CD8-positive, alpha-beta memory T cell (primary cell): ENCODE data around the gene FMO2. TPM values are rescaled to one million over a fixed set of nuclear protein-coding genes. Genes with fewer than 3 reads are reported as not detected.
"Not testable (repeated sequence)": the region's sequence is repeated elsewhere in the genome, so short reads cannot be mapped to it uniquely, and the experiment has no call there.

ENCODE experiments used
- CTCF ChIA-PET: fragments of 350-600 bp; sonication (Branson Sonifier 250); formaldehyde crosslinking; loops from one replicate; lab custom pipeline; 2021; ENCODE audit warnings: antibody characterized with exemption; lab: Charles Lee
- POLR2A ChIA-PET: fragments of 350-600 bp; sonication (Branson Sonifier 250); formaldehyde crosslinking; loops from one replicate; lab custom pipeline; 2021; ENCODE audit warnings: antibody characterized with exemption; lab: Charles Lee
- DNase-seq, 5 donors: peaks; one replicate each; pipeline versions ENCODE4 v3.0.0 to v3.0.0-alpha.2; 2020 to 2022; ENCODE audit warnings: mixed read lengths in 1 of 5
- H3K27ac ChIP-seq: one replicate; pipeline ENCODE4 v1.7.0; 2013; ENCODE audit warnings: low read depth, mild to moderate bottlenecking, low read length, moderate library complexity
- H3K27me3 ChIP-seq: 2 replicates; pipeline ENCODE4 v1.7.0; 2013; ENCODE audit warnings: low read length, mild to moderate bottlenecking; ENCODE audit not compliant: insufficient read depth, poor library complexity, severe bottlenecking
- H3K36me3 ChIP-seq: 2 replicates; pipeline ENCODE4 v1.7.0; 2013; ENCODE audit warnings: mild to moderate bottlenecking, low read length, moderate library complexity; ENCODE audit not compliant: insufficient read depth
- H3K4me1 ChIP-seq: 2 replicates; pipeline ENCODE4 v1.7.0; 2013; ENCODE audit warnings: mild to moderate bottlenecking, low read length, moderate library complexity; ENCODE audit not compliant: insufficient read depth
- H3K4me3 ChIP-seq: 2 replicates; pipeline ENCODE4 v1.7.0; 2013; ENCODE audit warnings: mild to moderate bottlenecking, low read length
- H3K9me3 ChIP-seq: 2 replicates; pipeline ENCODE4 v1.7.0; 2013; ENCODE audit warnings: mild to moderate bottlenecking, low read length
- H3K27ac Mint-ChIP-seq, 8 donors: one replicate each; pipeline ENCODE4 v1.8.0; 2020 to 2021; ENCODE audit warnings: mixed read lengths in 8 of 8, mild to moderate bottlenecking in 6 of 8, inconsistent platforms in 3 of 8, moderate library complexity in 3 of 8
- H3K27me3 Mint-ChIP-seq, 2 donors: one replicate each; pipeline ENCODE4 v1.8.0; 2020 to 2021; ENCODE audit warnings: mixed read lengths in 2 of 2, mild to moderate bottlenecking in 1 of 2, moderate library complexity in 1 of 2
- H3K36me3 Mint-ChIP-seq, 3 donors: one replicate each; pipeline ENCODE4 v1.8.0; 2020 to 2021; ENCODE audit warnings: mixed read lengths in 3 of 3, inconsistent platforms in 1 of 3, mild to moderate bottlenecking in 1 of 3
- H3K4me1 Mint-ChIP-seq, 3 donors: one replicate each; pipeline ENCODE4 v1.8.0; 2020 to 2021; ENCODE audit warnings: mixed read lengths in 3 of 3, inconsistent platforms in 1 of 3, mild to moderate bottlenecking in 1 of 3
- H3K4me3 Mint-ChIP-seq, 7 donors: one replicate each; pipeline ENCODE4 v1.8.0; 2020 to 2021; ENCODE audit warnings: mixed read lengths in 7 of 7, mild to moderate bottlenecking in 6 of 7, moderate library complexity in 4 of 7, inconsistent platforms in 2 of 7
- H3K9me3 Mint-ChIP-seq, 5 donors: one replicate each; pipeline ENCODE4 v1.8.0; 2020 to 2022; ENCODE audit warnings: mixed read lengths in 5 of 5, mild to moderate bottlenecking in 3 of 5, moderate library complexity in 2 of 5, inconsistent platforms in 1 of 5
- polyA plus RNA-seq: library from polyadenylated mRNA; unstranded; fragments of 300-500 nt; fragmentation: Illumina TruSeq; gene quantifications from one replicate; pipeline ENCODE4 v1.2.3, GENCODE V29; 2021
- total RNA-seq, 2 experiments: library from RNA; stranded (reverse); gene quantifications; one replicate each; pipeline ENCODE4 v1.2.3, GENCODE V29; 2021

Gene FMO2
- total and polyA plus RNA-seq, 3 experiments from 2014 or later: not detected

- H3K27me3 Mint-ChIP-seq: peaks cover 11 to 35% of the 10 kb centered on the region in 2 donors
- no peak overlapping the region for H3K27ac Mint-ChIP-seq
- H3K36me3 Mint-ChIP-seq: no peaks in the 10 kb centered on the region
- POLR2A ChIA-PET: no interaction called here
- Histone ChIP-seq H3K36me3 (no peaks in the 10 kb centered on the region), H3K4me3 (no peak overlapping the region), H3K27ac (no peak overlapping the region), H3K4me1 (no peaks in the 10 kb centered on the region), H3K9me3 (no peaks in the 10 kb centered on the region), H3K27me3 (no peaks in the 10 kb centered on the region)
- no peak for DNase-seq
- no peak overlapping the region for H3K4me3 Mint-ChIP-seq
- H3K9me3 Mint-ChIP-seq: peaks cover 0 to 4% (median 0%) of the 10 kb centered on the region in 5 donors
- peaks cover 0 to 3% (median 0%) of the 10 kb centered on the region in 3 donors for H3K4me1 Mint-ChIP-seq
- CTCF ChIA-PET: no interaction called here
These were observed 33.6 kb downstream of the FMO2 start for GRCh38 chr1:171218661-171219060.

- Histone ChIP-seq H3K36me3 (no peaks in the 10 kb centered on the region), H3K4me1 (no peaks in the 10 kb centered on the region), H3K27me3 (no peaks in the 10 kb centered on the region), H3K9me3 (no peaks in the 10 kb centered on the region), H3K27ac (no peak overlapping the region), H3K4me3 (no peak overlapping the region)
- Mint-ChIP-seq H3K9me3 (peaks cover 0 to 2% (median 0%) of the 10 kb centered on the region in 5 donors), H3K4me3 (no peak overlapping the region), H3K27me3 (peaks cover 10 to 30% of the 10 kb centered on the region in 2 donors), H3K4me1 (peaks cover 0 to 3% (median 0%) of the 10 kb centered on the region in 3 donors), H3K36me3 (no peaks in the 10 kb centered on the region), H3K27ac (peak overlapping the region in 1 of 8 donors; percentile 64)
- ChIA-PET POLR2A (no interaction called here), CTCF (no interaction called here)
- no peak for DNase-seq
These were observed 34.4 kb downstream of the FMO2 start for GRCh38 chr1:171219346-171220080.

- H3K27me3 Mint-ChIP-seq: peaks cover 10 to 28% of the 10 kb centered on the region in 2 donors
- POLR2A ChIA-PET: no interaction called here
- H3K4me1 Mint-ChIP-seq: peaks cover 0 to 3% (median 0%) of the 10 kb centered on the region in 3 donors
- H3K9me3 ChIP-seq: no peaks in the 10 kb centered on the region
- H3K36me3 Mint-ChIP-seq: no peaks in the 10 kb centered on the region
- no peaks in the 10 kb centered on the region for H3K36me3 ChIP-seq
- peak overlapping the region in 1 of 8 donors; percentile 64 for H3K27ac Mint-ChIP-seq
- no peak overlapping the region for H3K27ac ChIP-seq
- no peak overlapping the region for H3K4me3 ChIP-seq
- CTCF ChIA-PET: no interaction called here
- H3K4me1 ChIP-seq: no peaks in the 10 kb centered on the region
- H3K4me3 Mint-ChIP-seq: no peak overlapping the region
- H3K9me3 Mint-ChIP-seq: peaks cover 0 to 2% (median 0%) of the 10 kb centered on the region in 5 donors
- DNase-seq: no peak
- no peaks in the 10 kb centered on the region for H3K27me3 ChIP-seq
These were observed 35.0 kb downstream of the FMO2 start for GRCh38 chr1:171220081-171220420.

DNA sequence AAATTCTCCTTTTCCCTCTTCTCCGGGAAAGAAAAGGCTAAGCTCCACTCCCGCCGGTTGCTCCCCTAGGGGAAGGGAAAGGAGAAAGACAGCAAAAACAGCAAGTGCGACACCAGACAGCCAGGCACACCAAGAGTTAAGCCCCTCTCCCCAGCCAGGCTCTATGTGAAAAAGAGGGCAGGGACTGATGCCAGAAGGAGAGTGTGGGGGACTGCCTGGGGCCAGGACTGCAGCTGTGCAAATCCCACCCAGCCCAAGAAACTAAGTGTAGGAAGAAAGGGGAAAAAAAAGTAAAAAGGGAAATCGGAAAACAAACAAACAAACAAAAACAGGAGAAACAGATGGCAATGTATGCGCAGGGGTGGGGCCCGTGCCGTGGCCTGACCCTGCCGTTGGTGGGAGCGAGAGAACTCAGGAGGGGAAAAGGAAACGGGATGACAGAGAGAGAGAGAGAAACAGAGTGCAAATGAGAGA, 35.5 kb downstream of the FMO2 start:
- peaks cover 10 to 28% of the 10 kb centered on the region in 2 donors for H3K27me3 Mint-ChIP-seq
- no peak for DNase-seq
- H3K27me3 ChIP-seq: no peaks in the 10 kb centered on the region
- H3K9me3 ChIP-seq: no peaks in the 10 kb centered on the region
- CTCF ChIA-PET: no interaction called here
- no peak overlapping the region for H3K4me3 ChIP-seq
- POLR2A ChIA-PET: no interaction called here
- H3K4me1 Mint-ChIP-seq: peaks cover 0 to 3% (median 0%) of the 10 kb centered on the region in 3 donors
- H3K4me3 Mint-ChIP-seq: no peak overlapping the region
- H3K36me3 Mint-ChIP-seq: no peaks in the 10 kb centered on the region
- H3K4me1 ChIP-seq: no peaks in the 10 kb centered on the region
- no peak overlapping the region for H3K27ac Mint-ChIP-seq
- peaks cover 0 to 2% (median 0%) of the 10 kb centered on the region in 5 donors for H3K9me3 Mint-ChIP-seq
- H3K27ac ChIP-seq: no peak overlapping the region
- H3K36me3 ChIP-seq: no peaks in the 10 kb centered on the region

DNA sequence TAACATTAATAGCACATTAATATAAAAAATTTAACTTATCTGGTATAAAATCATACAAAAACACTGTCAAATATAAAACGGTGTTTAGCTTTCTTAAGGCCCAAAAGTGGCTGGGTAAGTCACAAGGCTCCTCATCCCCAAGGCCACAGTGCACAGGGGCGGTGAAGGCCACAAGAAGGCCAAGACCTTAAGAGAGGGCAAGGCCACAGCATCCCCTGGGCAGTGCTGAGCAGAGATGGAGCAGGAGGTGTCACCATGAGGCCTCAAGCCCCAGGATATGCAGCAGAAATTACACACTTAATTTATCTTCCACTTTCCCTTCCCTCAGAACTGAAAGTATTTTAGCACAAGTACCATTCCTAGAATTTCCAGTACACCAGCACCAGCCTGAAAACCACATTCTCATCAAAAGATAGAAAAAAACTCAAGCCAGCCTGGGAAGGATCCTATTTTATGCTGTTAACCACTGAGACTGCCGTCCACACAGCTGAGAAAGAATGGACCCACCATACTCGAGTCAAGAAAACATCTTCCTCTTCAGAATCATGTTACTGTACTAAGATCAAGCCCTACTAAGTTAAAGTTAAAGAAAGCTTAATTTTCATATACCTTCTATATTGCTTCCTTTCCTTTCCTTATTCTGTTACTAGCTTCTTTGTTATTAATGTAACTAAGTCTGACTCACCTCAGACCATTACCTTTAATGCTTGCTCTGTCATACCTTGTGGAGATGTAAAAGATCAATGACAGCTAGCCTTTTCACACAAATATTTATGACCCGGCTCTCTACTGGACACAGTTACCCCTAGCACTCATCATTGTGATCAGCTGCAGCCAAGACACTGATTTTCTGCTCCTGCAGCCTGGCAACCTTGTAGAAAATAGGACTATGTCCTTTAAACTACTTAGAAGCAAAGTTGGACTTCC, 36.8 kb downstream of the FMO2 start:
- Mint-ChIP-seq H3K9me3 (peaks cover 0 to 2% (median 0%) of the 10 kb centered on the region in 5 donors), H3K27ac (peak overlapping the region in 1 of 8 donors; percentile 21), H3K4me3 (no peak overlapping the region), H3K4me1 (peaks cover 0 to 3% (median 0%) of the 10 kb centered on the region in 3 donors), H3K27me3 (peaks cover 10 to 23% of the 10 kb centered on the region in 2 donors), H3K36me3 (no peaks in the 10 kb centered on the region)
- Histone ChIP-seq H3K4me3 (no peak overlapping the region), H3K27me3 (no peaks in the 10 kb centered on the region), H3K4me1 (no peaks in the 10 kb centered on the region), H3K9me3 (no peaks in the 10 kb centered on the region), H3K36me3 (no peaks in the 10 kb centered on the region), H3K27ac (no peak overlapping the region)
- ChIA-PET CTCF (no interaction called here), POLR2A (no interaction called here)
- no peak for DNase-seq

DNA sequence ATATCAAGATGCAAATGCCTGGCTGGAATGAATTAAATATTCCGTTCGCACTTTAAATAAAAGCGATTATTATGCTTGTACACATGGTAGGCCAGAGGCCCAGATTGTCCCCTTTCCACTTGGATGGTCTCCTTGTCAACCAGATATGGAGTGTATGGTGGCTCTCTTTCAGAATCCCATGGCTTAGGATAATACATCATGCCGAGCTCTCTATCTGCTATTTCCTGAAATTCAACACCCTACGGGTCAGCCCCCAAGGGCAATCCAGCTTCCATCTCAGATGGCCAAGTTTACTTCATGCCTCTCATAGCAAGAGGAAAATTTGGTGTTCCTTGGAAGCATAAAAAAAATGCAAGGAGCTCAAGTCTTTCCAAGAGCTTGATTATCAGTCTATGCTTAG, 37.8 kb downstream of the FMO2 start:
- ChIA-PET CTCF (no interaction called here), POLR2A (no interaction called here)
- peaks cover 8 to 18% of the 10 kb centered on the region in 2 donors for H3K27me3 Mint-ChIP-seq
- Histone ChIP-seq H3K36me3 (no peaks in the 10 kb centered on the region), H3K27me3 (no peaks in the 10 kb centered on the region), H3K4me1 (no peaks in the 10 kb centered on the region), H3K9me3 (no peaks in the 10 kb centered on the region), H3K4me3 (no peak overlapping the region), H3K27ac (no peak overlapping the region)
- no peak overlapping the region for H3K27ac Mint-ChIP-seq
- no peak for DNase-seq
- H3K4me3 Mint-ChIP-seq: no peak overlapping the region
- H3K4me1 Mint-ChIP-seq: peaks cover 0 to 3% (median 0%) of the 10 kb centered on the region in 3 donors
- no peaks in the 10 kb centered on the region for H3K36me3 Mint-ChIP-seq
- peaks cover 0 to 2% (median 0%) of the 10 kb centered on the region in 5 donors for H3K9me3 Mint-ChIP-seq

GRCh38 chr1:171224257-171224656, 39.2 kb downstream of the FMO2 start:
- H3K27ac ChIP-seq, H3K9me3 ChIP-seq, H3K4me1 Mint-ChIP-seq, H3K27me3 Mint-ChIP-seq, H3K27ac Mint-ChIP-seq, H3K4me1 ChIP-seq, H3K4me3 ChIP-seq, H3K9me3 Mint-ChIP-seq, CTCF ChIA-PET, POLR2A ChIA-PET, H3K27me3 ChIP-seq, H3K36me3 ChIP-seq, DNase-seq, H3K4me3 Mint-ChIP-seq, H3K36me3 Mint-ChIP-seq: not testable (repeated sequence)
